ENCODE measurements around the gene WNT11.

WNT11 gene

GRCh38 chr11:76206327-76207081 is at the start of gene WNT11:
Gene WNT11 (minus strand): TSS chr11:76206502. CDS start chr11:76206407, 95 bp downstream.
- Histone ChIP-seq H3K4me3 (ENCODE audit: low read depth in 1 of 2, low read length in 2 of 2) (peak within 1 kb of the TSS; percentile 68 to 81), H3K9me3 (ENCODE audit: low read length) (no peaks in the 10 kb centered on the region), H3K27ac (ENCODE audit: low read depth, low read length) (no peak within 1 kb of the TSS), H3K9ac (ENCODE audit: low read length) (no peak within 1 kb of the TSS), H3K36me3 (ENCODE audit: insufficient read depth, low read length) (no peaks in the 10 kb centered on the region), H3K4me1 (ENCODE audit: insufficient read depth, low read length) (peaks cover 26% of the 10 kb centered on the region), H3K27me3 (ENCODE audit: control insufficient read depth in 1 of 2, insufficient read depth in 2 of 2, low read length in 2 of 2) (peaks cover 26 to 53% of the 10 kb centered on the region in 2 donors)

GRCh38 chr11:76253416-76253815 is 47.1 kb upstream of the WNT11 start:
- Histone ChIP-seq H3K36me3 (ENCODE audit: insufficient read depth, low read length) (no peaks in the 10 kb centered on the region), H3K9me3 (ENCODE audit: low read length) (no peaks in the 10 kb centered on the region), H3K27me3 (ENCODE audit: control insufficient read depth in 1 of 2, insufficient read depth in 2 of 2, low read length in 2 of 2) (no peaks in the 10 kb centered on the region), H3K27ac (ENCODE audit: low read depth, low read length) (no peak overlapping the region), H3K4me1 (ENCODE audit: insufficient read depth, low read length) (no peaks in the 10 kb centered on the region), H3K9ac (ENCODE audit: low read length) (no peak overlapping the region), H3K4me3 (ENCODE audit: low read depth in 1 of 2, low read length in 2 of 2) (no peak overlapping the region)

- Histone ChIP-seq H3K36me3 (ENCODE audit: insufficient read depth, low read length) (no peaks in the 10 kb centered on the region), H3K27me3 (ENCODE audit: control insufficient read depth in 1 of 2, insufficient read depth in 2 of 2, low read length in 2 of 2) (no peaks in the 10 kb centered on the region), H3K9ac (ENCODE audit: low read length) (no peak overlapping the region), H3K9me3 (ENCODE audit: low read length) (no peaks in the 10 kb centered on the region), H3K4me3 (ENCODE audit: low read depth in 1 of 2, low read length in 2 of 2) (no peak overlapping the region), H3K27ac (ENCODE audit: low read depth, low read length) (no peak overlapping the region), H3K4me1 (ENCODE audit: insufficient read depth, low read length) (no peaks in the 10 kb centered on the region)
These were observed 46.3 kb upstream of the WNT11 start for GRCh38 chr11:76252631-76253070.

- Histone ChIP-seq H3K9ac (ENCODE audit: low read length) (no peak overlapping the region), H3K9me3 (ENCODE audit: low read length) (no peaks in the 10 kb centered on the region), H3K36me3 (ENCODE audit: insufficient read depth, low read length) (no peaks in the 10 kb centered on the region), H3K27ac (ENCODE audit: low read depth, low read length) (no peak overlapping the region), H3K27me3 (ENCODE audit: control insufficient read depth in 1 of 2, insufficient read depth in 2 of 2, low read length in 2 of 2) (no peaks in the 10 kb centered on the region), H3K4me3 (ENCODE audit: low read depth in 1 of 2, low read length in 2 of 2) (no peak overlapping the region), H3K4me1 (ENCODE audit: insufficient read depth, low read length) (no peaks in the 10 kb centered on the region)
These were observed 45.3 kb upstream of the WNT11 start for GRCh38 chr11:76251576-76251975.

GRCh38 chr11:76251226-76251575 is 44.9 kb upstream of the WNT11 start:
- Histone ChIP-seq H3K36me3 (ENCODE audit: insufficient read depth, low read length) (no peaks in the 10 kb centered on the region), H3K9ac (ENCODE audit: low read length) (no peak overlapping the region), H3K4me3 (ENCODE audit: low read depth in 1 of 2, low read length in 2 of 2) (no peak overlapping the region), H3K4me1 (ENCODE audit: insufficient read depth, low read length) (no peaks in the 10 kb centered on the region), H3K27me3 (ENCODE audit: control insufficient read depth in 1 of 2, insufficient read depth in 2 of 2, low read length in 2 of 2) (no peaks in the 10 kb centered on the region), H3K27ac (ENCODE audit: low read depth, low read length) (no peak overlapping the region), H3K9me3 (ENCODE audit: low read length) (no peaks in the 10 kb centered on the region)

- Histone ChIP-seq H3K9ac (ENCODE audit: low read length) (no peak overlapping the region), H3K9me3 (ENCODE audit: low read length) (no peaks in the 10 kb centered on the region), H3K4me3 (ENCODE audit: low read depth in 1 of 2, low read length in 2 of 2) (no peak overlapping the region), H3K27ac (ENCODE audit: low read depth, low read length) (no peak overlapping the region), H3K4me1 (ENCODE audit: insufficient read depth, low read length) (no peaks in the 10 kb centered on the region), H3K36me3 (ENCODE audit: insufficient read depth, low read length) (no peaks in the 10 kb centered on the region), H3K27me3 (ENCODE audit: control insufficient read depth in 1 of 2, insufficient read depth in 2 of 2, low read length in 2 of 2) (no peaks in the 10 kb centered on the region)
These were observed 44.4 kb upstream of the WNT11 start for GRCh38 chr11:76250520-76251225.

GRCh38 chr11:76249195-76249741 is 43.0 kb upstream of the WNT11 start:
- Histone ChIP-seq H3K9me3 (ENCODE audit: low read length) (no peaks in the 10 kb centered on the region), H3K27ac (ENCODE audit: low read depth, low read length) (no peak overlapping the region), H3K27me3 (ENCODE audit: control insufficient read depth in 1 of 2, insufficient read depth in 2 of 2, low read length in 2 of 2) (no peaks in the 10 kb centered on the region), H3K4me3 (ENCODE audit: low read depth in 1 of 2, low read length in 2 of 2) (no peak overlapping the region), H3K9ac (ENCODE audit: low read length) (no peak overlapping the region), H3K36me3 (ENCODE audit: insufficient read depth, low read length) (no peaks in the 10 kb centered on the region), H3K4me1 (ENCODE audit: insufficient read depth, low read length) (no peaks in the 10 kb centered on the region)

GRCh38 chr11:76248210-76248609 is 41.9 kb upstream of the WNT11 start:
- no peak overlapping the region for H3K4me3 ChIP-seq (ENCODE audit: low read depth in 1 of 2, low read length in 2 of 2)
- no peak overlapping the region for H3K9ac ChIP-seq (ENCODE audit: low read length)
- no peaks in the 10 kb centered on the region for H3K4me1 ChIP-seq (ENCODE audit: insufficient read depth, low read length)
- no peaks in the 10 kb centered on the region for H3K9me3 ChIP-seq (ENCODE audit: low read length)
- no peaks in the 10 kb centered on the region for H3K27me3 ChIP-seq (ENCODE audit: control insufficient read depth in 1 of 2, insufficient read depth in 2 of 2, low read length in 2 of 2)
- H3K27ac ChIP-seq (ENCODE audit: low read depth, low read length) = no peak overlapping the region
- H3K36me3 ChIP-seq (ENCODE audit: insufficient read depth, low read length) = no peaks in the 10 kb centered on the region

DNA sequence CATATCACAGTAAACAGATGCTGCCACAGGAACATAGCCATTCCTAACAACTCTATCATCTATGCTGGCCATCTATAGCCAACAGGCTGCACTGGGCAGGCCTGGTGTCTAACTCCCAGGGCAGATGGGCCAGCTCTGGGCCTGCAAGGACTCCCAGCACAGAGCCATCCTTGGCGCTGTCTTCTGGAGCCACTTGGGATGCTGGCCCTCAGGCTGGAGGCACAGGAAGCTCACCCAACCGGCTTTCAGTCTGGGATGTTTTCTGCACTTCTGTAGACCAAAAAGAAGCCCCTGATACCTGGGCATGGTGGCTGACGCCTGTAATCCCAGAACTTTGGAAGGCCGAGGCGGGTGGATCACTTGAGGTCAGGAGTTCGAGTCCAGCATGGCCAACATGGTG is 40.8 kb upstream of the WNT11 start:
- Histone ChIP-seq H3K9me3 (ENCODE audit: low read length) (no peaks in the 10 kb centered on the region), H3K4me3 (ENCODE audit: low read depth in 1 of 2, low read length in 2 of 2) (no peak overlapping the region), H3K9ac (ENCODE audit: low read length) (no peak overlapping the region), H3K4me1 (ENCODE audit: insufficient read depth, low read length) (no peaks in the 10 kb centered on the region), H3K27ac (ENCODE audit: low read depth, low read length) (no peak overlapping the region), H3K36me3 (ENCODE audit: insufficient read depth, low read length) (no peaks in the 10 kb centered on the region), H3K27me3 (ENCODE audit: control insufficient read depth in 1 of 2, insufficient read depth in 2 of 2, low read length in 2 of 2) (no peaks in the 10 kb centered on the region)

GRCh38 chr11:76246271-76246933 is 40.1 kb upstream of the WNT11 start:
- Histone ChIP-seq H3K27me3 (ENCODE audit: control insufficient read depth in 1 of 2, insufficient read depth in 2 of 2, low read length in 2 of 2) (no peaks in the 10 kb centered on the region), H3K27ac (ENCODE audit: low read depth, low read length) (no peak overlapping the region), H3K4me1 (ENCODE audit: insufficient read depth, low read length) (no peaks in the 10 kb centered on the region), H3K9ac (ENCODE audit: low read length) (no peak overlapping the region), H3K4me3 (ENCODE audit: low read depth in 1 of 2, low read length in 2 of 2) (no peak overlapping the region), H3K36me3 (ENCODE audit: insufficient read depth, low read length) (no peaks in the 10 kb centered on the region), H3K9me3 (ENCODE audit: low read length) (no peaks in the 10 kb centered on the region)

DNA sequence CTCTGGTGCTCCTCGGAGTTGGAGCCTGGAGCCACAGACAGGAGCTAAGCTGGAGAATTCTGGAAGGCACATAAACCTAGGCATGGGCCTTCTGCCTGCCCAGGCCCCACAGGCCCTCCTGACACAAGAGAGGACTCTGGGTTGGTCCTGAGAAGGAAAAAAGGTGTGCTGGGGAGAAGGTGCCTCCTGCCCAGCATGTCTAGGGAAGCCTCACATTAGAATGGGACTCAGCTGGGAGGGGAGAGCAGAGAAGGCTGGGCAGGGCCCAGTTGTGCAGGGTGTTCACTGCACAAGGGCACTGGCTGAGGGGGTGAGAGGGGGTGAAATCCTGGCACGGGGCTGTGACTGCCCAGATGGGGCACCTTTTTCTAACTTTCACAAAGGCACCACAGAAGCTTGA is 39.4 kb upstream of the WNT11 start:
- Histone ChIP-seq H3K9me3 (ENCODE audit: low read length) (no peaks in the 10 kb centered on the region), H3K4me1 (ENCODE audit: insufficient read depth, low read length) (no peaks in the 10 kb centered on the region), H3K36me3 (ENCODE audit: insufficient read depth, low read length) (no peaks in the 10 kb centered on the region), H3K4me3 (ENCODE audit: low read depth in 1 of 2, low read length in 2 of 2) (no peak overlapping the region), H3K27ac (ENCODE audit: low read depth, low read length) (no peak overlapping the region), H3K9ac (ENCODE audit: low read length) (no peak overlapping the region), H3K27me3 (ENCODE audit: control insufficient read depth in 1 of 2, insufficient read depth in 2 of 2, low read length in 2 of 2) (no peaks in the 10 kb centered on the region)

Data from muscle layer of colon (tissue), 2 donors.